ENCODE results near the gene UGGT1.

The UGGT1 gene

DNA sequence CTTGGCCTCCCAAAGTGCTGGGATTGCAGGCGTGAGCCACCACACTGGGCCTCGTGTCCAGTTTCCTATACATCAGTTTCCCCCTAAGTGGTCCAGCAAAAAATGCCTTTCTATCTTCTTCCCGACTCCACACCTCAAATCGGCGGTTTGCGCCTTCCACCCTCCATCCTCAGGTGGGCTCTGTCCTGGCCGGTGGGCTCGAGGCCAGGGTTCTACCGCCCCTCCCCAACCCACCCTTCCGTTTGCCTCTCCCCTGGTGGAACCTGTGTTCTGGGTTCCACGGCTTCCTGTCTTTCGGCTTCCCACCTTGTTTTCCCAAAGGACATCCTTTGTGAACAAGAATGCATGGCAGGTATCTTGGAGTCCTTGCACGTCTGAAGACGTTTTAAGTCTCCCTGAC, 123.3 kb downstream of the UGGT1 start:
- ATAC-seq (replicated peaks; ENCODE audit: extremely low read depth, poor library complexity, severe bottlenecking), result no peak
- no peak for DNase-seq (ENCODE audit: low spot score in 2 of 2)
- no peak overlapping the region for H3K4me3 Mint-ChIP-seq
- H3K4me1 Mint-ChIP-seq, result no peaks in the 10 kb centered on the region
- no peaks in the 10 kb centered on the region for H3K9me3 Mint-ChIP-seq
- peaks cover 25% of the 10 kb centered on the region for H3K27me3 Mint-ChIP-seq
- H3K36me3 Mint-ChIP-seq (ENCODE audit: insufficient read depth), result no peaks in the 10 kb centered on the region
- no peak overlapping the region for H3K27ac Mint-ChIP-seq (ENCODE audit: low read depth)

DNA sequence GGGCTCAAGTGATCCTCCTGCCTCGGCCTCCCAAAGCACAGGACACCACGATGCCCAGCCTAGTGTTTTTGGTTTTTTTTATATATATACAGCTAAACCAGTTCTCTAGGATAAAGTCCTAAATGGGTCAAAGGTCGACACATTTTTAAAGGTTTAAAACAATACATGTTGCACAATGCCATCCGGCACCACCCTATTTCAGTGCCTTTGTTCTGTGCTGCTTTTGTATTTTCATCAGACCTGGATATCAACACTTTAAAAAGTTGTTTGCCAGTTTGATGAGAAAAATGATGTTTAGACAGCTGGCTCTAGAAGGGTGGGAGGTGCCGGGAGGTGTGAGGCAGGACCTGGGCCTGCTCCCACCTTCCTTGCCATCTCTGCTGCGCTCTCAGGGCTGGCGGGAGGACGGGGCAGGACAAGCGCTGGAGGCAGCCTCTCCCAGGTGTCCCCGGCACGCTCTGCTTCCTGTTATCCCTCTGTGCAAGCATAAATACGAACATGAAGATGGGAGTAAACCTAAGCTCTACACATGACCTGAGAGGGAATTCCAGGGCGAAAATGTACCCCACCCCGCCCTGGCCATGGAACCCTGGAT, 124.0 kb downstream of the UGGT1 start:
- no peak for ATAC-seq (replicated peaks; ENCODE audit: extremely low read depth, poor library complexity, severe bottlenecking)
- H3K4me1 Mint-ChIP-seq, result no peaks in the 10 kb centered on the region
- DNase-seq (ENCODE audit: low spot score in 2 of 2), result no peak
- no peak overlapping the region for H3K4me3 Mint-ChIP-seq
- no peaks in the 10 kb centered on the region for H3K36me3 Mint-ChIP-seq (ENCODE audit: insufficient read depth)
- H3K27ac Mint-ChIP-seq (ENCODE audit: low read depth), result no peak overlapping the region
- H3K9me3 Mint-ChIP-seq, result no peaks in the 10 kb centered on the region
- peaks cover 27% of the 10 kb centered on the region for H3K27me3 Mint-ChIP-seq

DNA sequence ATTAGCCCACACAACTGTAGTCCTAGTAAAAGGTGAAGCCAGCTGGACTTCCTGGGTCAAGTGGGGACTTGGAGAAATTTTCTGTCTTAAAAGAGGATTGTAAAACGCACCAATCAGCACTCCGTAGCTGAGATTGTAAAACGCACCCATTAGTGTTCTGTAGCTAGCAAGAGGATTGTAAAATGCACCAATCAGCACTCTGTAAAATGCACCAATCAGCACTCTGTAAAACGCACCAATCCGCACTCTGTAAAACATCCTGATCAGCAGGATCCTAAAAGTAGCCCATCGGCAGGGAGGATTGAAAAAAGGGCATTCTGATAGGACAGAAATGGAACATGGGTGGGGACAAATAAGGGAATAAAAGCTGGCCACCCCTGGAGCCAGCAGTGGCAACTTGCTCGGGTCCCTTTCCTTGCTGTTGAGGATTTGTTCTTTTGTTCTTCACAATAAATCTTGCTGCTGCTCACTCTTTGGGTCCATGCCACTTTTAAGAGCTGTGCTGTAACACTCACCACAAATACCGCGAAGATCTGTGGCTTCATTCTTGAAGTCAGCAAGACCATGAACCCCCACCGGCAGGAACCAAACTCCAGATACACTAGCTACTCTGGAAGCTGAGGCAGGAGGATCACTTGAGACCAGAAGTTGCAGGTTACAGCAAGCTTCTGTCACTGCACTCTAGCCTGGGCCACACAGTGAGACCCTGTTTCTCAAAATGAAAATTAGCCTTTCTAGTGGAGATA, 125.1 kb downstream of the UGGT1 start:
- H3K4me1 Mint-ChIP-seq, result no peaks in the 10 kb centered on the region
- no peaks in the 10 kb centered on the region for H3K9me3 Mint-ChIP-seq
- H3K4me3 Mint-ChIP-seq, result no peak overlapping the region
- H3K27ac Mint-ChIP-seq (ENCODE audit: low read depth), result no peak overlapping the region
- no peak for ATAC-seq (replicated peaks; ENCODE audit: extremely low read depth, poor library complexity, severe bottlenecking)
- DNase-seq (ENCODE audit: low spot score in 2 of 2), result no peak
- H3K36me3 Mint-ChIP-seq (ENCODE audit: insufficient read depth), result no peaks in the 10 kb centered on the region
- H3K27me3 Mint-ChIP-seq, result peaks cover 39% of the 10 kb centered on the region

DNA sequence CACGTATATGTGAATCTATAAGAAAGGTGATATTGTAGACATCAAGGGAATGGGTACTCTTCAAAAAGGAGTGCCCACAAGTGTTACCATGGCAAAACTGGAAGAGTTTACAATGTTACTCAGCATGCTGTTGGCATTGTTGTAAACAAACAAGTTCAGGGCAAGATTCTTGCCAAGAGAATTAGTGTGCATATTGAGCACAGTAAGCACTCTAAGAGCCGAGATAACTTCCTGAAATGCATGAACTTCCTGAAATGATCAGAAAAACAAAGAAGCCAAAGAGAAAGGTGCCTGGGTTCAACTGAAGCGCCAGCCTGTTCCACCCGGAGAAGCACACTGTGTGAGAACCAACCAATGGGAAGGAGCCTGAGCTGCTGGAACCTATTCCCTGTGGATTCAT, 126.7 kb downstream of the UGGT1 start:
- no peak overlapping the region for H3K27ac Mint-ChIP-seq (ENCODE audit: low read depth)
- no peaks in the 10 kb centered on the region for H3K9me3 Mint-ChIP-seq
- DNase-seq (ENCODE audit: low spot score in 2 of 2), result no peak
- no peaks in the 10 kb centered on the region for H3K36me3 Mint-ChIP-seq (ENCODE audit: insufficient read depth)
- peaks cover 45% of the 10 kb centered on the region for H3K27me3 Mint-ChIP-seq
- no peak overlapping the region for H3K4me3 Mint-ChIP-seq
- no peak for ATAC-seq (replicated peaks; ENCODE audit: extremely low read depth, poor library complexity, severe bottlenecking)
- H3K4me1 Mint-ChIP-seq, result no peaks in the 10 kb centered on the region

DNA sequence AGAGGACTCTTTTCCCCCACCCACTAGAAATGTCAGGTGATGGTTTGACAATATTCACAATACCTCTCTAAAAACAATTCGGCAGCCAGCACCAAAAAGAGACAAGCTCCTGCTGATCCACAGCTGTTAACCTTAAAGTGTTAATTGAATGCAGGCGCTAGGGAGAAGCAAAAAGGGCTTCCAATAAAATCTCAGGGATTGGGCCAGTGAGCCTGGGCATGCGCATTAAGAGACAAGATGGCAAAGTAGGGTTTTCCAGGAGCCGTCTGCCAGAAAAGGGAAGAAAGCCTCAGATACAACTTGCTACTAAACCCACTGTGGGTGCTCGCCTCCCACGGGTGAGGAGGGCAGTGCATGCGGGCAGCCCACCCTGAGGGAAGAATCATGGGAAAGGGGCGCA, 128.9 kb downstream of the UGGT1 start:
- DNase-seq (ENCODE audit: low spot score in 2 of 2) (no peak), ATAC-seq (replicated peaks; ENCODE audit: extremely low read depth, poor library complexity, severe bottlenecking) (no peak)
- Mint-ChIP-seq H3K27ac (ENCODE audit: low read depth) (no peak overlapping the region), H3K9me3 (no peaks in the 10 kb centered on the region), H3K27me3 (peaks cover 35% of the 10 kb centered on the region), H3K4me3 (no peak overlapping the region), H3K36me3 (ENCODE audit: insufficient read depth) (no peaks in the 10 kb centered on the region), H3K4me1 (no peaks in the 10 kb centered on the region)

DNA sequence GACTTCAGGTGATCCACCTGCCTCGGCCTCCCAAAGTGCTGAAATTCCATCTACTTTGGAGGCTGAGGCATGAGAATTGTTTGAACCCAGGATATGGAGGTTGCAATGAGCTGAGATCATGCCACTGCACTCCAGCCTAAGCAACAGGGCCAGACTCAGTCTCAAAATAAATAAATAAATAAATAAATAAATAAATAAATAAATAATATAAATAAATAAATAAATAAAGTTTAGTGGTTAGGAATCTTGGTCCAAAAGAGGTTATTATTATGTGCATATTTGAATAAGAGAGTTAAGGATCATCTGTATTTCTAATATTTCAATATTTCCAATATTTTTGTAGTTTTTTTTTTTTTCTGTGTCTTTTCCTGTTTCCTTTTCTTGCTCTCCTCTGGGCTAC, 136.9 kb downstream of the UGGT1 start:
- Mint-ChIP-seq H3K27ac (ENCODE audit: low read depth) (no peak overlapping the region), H3K4me3 (no peak overlapping the region), H3K4me1 (no peaks in the 10 kb centered on the region), H3K9me3 (no peaks in the 10 kb centered on the region), H3K36me3 (ENCODE audit: insufficient read depth) (peaks cover 2% of the 10 kb centered on the region), H3K27me3 (peaks cover 5% of the 10 kb centered on the region)
- no peak for DNase-seq (ENCODE audit: low spot score in 2 of 2)
- ATAC-seq (replicated peaks; ENCODE audit: extremely low read depth, poor library complexity, severe bottlenecking), result no peak

DNA sequence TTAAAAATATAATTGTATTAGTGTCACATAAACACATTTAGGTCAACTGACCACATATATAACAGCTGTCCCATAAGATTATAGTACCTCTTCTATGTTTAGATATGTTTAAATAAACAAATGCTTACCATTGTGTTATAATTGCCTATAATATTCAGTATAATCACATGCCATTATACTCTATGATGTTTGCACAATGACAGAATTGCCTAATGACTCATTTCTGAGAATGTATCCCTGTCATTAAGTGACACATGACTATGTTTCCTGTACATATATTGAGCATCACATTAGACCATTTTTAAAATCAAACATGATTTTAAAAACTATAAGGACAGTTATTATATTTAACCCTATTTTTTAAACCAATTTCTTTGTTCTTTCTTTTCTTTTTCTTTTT, 137.9 kb downstream of the UGGT1 start:
- Mint-ChIP-seq H3K27ac (ENCODE audit: low read depth) (no peak overlapping the region), H3K4me3 (no peak overlapping the region), H3K27me3 (no peaks in the 10 kb centered on the region), H3K4me1 (peaks cover 5% of the 10 kb centered on the region), H3K9me3 (no peaks in the 10 kb centered on the region), H3K36me3 (ENCODE audit: insufficient read depth) (peaks cover 2% of the 10 kb centered on the region)
- DNase-seq (ENCODE audit: low spot score in 2 of 2), result no peak
- ATAC-seq (replicated peaks; ENCODE audit: extremely low read depth, poor library complexity, severe bottlenecking), result no peak

DNA sequence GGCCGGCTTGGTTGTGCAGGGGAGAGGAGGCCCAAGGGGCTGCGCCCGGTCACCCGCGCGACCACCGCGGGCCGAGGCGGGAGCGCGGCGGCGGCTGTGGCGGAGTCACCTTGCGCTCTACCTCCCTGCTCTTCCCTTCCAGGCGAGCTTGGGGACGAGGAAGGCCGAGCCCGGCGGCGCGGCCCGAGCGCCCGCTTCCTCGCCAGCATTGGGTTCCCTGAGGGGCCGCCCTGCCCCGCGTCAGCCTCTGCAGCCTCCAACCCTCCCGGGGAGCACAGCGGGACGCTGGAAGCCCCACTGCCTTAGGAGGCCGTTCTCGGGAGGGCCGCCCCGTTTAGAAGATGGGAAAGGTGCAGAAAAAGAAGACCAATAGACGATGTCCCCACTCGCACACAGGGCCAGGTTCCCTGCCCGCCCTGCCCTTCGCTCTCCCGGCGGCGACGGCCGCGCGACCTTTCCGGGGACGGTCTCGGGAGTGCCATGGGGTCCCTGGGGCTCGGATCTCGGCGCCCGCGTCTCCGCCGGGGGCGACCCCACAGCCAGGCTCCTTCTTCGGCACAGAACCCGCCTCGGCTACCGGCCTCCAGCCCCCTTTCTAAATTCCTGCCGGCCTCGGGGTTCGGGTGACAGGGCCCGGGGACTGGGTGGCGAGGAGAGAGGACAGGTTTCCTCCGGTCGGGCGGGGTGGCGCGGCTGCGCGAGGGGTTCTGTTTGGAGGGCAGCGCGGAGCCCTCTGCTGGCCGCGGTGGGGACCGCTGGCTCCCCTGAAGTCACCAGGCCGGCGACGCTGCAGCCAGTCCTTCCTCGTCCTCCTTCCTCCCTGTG, 142.2 kb downstream of the UGGT1 start:
- ATAC-seq (replicated peaks; ENCODE audit: extremely low read depth, poor library complexity, severe bottlenecking) (peak; percentile 91), DNase-seq (ENCODE audit: low spot score in 2 of 2) (peak; percentile 65 to 66)
- H3K27ac Mint-ChIP-seq (ENCODE audit: low read depth), result no peak overlapping the region
- H3K36me3 Mint-ChIP-seq (ENCODE audit: insufficient read depth), result peaks cover 2% of the 10 kb centered on the region
- H3K9me3 Mint-ChIP-seq, result no peaks in the 10 kb centered on the region
- peaks cover 5% of the 10 kb centered on the region for H3K27me3 Mint-ChIP-seq
- H3K4me3 Mint-ChIP-seq, result peak overlapping the region; percentile 80
- peaks cover 5% of the 10 kb centered on the region for H3K4me1 Mint-ChIP-seq

DNA sequence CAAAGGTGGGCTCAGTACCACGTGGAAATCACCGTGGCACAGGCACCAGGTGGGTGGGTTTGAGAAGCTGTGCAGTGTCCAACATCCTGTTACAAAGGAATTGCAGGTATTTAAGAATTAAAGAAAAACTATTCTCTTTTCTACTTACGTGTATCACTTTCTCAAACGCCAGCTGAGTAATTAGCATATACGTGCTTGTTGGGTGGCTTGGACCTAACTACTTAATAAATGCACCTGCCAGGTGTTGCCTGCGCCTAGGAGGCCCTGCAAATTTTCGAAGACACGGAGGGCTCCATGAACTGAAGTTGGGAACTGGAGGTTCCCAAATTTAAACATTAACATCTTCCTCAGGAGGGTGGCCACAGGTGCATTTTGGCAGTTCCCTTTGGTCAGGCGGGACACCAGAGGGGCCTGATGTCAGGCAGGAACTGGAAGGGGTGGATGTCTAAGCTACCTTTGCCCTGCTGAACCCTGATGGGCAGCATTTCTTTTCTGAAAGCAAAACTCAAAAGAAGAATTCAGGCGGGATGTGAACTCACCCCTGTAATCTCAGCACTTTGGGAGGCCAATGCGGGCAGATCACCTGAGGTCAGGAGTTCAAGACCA, 142.9 kb downstream of the UGGT1 start:
- peaks cover 5% of the 10 kb centered on the region for H3K4me1 Mint-ChIP-seq
- DNase-seq (ENCODE audit: low spot score in 2 of 2) (no peak), ATAC-seq (replicated peaks; ENCODE audit: extremely low read depth, poor library complexity, severe bottlenecking) (no peak)
- no peaks in the 10 kb centered on the region for H3K9me3 Mint-ChIP-seq
- no peak overlapping the region for H3K27ac Mint-ChIP-seq (ENCODE audit: low read depth)
- H3K36me3 Mint-ChIP-seq (ENCODE audit: insufficient read depth), result peaks cover 2% of the 10 kb centered on the region
- peak overlapping the region; percentile 80 for H3K4me3 Mint-ChIP-seq
- peaks cover 13% of the 10 kb centered on the region for H3K27me3 Mint-ChIP-seq

DNA sequence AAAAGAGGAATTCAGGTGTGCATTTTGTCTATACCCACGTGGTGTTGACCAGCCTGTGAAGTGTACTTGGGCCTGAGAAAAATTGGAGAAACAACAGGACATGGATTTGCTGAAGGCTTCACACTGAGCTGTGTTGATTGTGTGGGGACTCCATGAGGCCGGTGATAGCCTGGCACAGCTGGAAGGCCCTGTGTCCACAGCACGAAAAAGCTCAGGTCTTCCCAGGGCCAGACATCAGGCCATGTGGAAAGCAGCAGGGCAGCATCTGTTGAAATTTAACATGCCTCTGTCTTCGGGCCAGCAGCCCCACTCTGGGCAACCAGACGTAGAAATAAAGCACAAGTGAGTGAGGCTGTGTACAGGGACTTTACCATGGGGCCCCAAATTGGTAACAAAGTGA, 143.6 kb downstream of the UGGT1 start:
- no peak for DNase-seq (ENCODE audit: low spot score in 2 of 2)
- Mint-ChIP-seq H3K27me3 (peaks cover 13% of the 10 kb centered on the region), H3K9me3 (no peaks in the 10 kb centered on the region), H3K4me3 (no peak overlapping the region), H3K27ac (ENCODE audit: low read depth) (no peak overlapping the region), H3K4me1 (peaks cover 5% of the 10 kb centered on the region), H3K36me3 (ENCODE audit: insufficient read depth) (peaks cover 2% of the 10 kb centered on the region)
- ATAC-seq (replicated peaks; ENCODE audit: extremely low read depth, poor library complexity, severe bottlenecking), result no peak

DNA sequence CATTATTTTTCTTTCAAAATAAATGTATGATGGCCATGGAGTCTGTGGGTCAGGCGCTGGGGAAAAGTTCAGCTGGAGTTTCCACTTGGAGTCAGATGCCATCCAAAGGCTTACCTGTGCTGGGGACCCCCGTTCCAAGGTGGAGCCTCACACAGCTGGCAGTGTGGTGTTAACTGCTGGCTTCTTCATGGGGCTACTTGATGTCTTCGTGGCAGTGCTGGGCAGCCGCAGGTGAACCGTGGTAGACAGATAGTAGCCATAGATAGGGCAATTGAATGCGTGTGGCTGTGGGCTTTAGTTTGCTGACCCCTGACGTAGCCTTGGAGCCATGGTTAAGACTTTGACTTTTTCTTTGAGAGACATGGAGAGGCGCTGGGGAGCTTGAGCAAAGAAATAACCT, 144.6 kb downstream of the UGGT1 start:
- no peaks in the 10 kb centered on the region for H3K9me3 Mint-ChIP-seq
- no peak overlapping the region for H3K27ac Mint-ChIP-seq (ENCODE audit: low read depth)
- H3K4me1 Mint-ChIP-seq, result peaks cover 5% of the 10 kb centered on the region
- no peak overlapping the region for H3K4me3 Mint-ChIP-seq
- DNase-seq (ENCODE audit: low spot score in 2 of 2), result no peak
- ATAC-seq (replicated peaks; ENCODE audit: extremely low read depth, poor library complexity, severe bottlenecking), result no peak
- peaks cover 2% of the 10 kb centered on the region for H3K36me3 Mint-ChIP-seq (ENCODE audit: insufficient read depth)
- peaks cover 13% of the 10 kb centered on the region for H3K27me3 Mint-ChIP-seq

DNA sequence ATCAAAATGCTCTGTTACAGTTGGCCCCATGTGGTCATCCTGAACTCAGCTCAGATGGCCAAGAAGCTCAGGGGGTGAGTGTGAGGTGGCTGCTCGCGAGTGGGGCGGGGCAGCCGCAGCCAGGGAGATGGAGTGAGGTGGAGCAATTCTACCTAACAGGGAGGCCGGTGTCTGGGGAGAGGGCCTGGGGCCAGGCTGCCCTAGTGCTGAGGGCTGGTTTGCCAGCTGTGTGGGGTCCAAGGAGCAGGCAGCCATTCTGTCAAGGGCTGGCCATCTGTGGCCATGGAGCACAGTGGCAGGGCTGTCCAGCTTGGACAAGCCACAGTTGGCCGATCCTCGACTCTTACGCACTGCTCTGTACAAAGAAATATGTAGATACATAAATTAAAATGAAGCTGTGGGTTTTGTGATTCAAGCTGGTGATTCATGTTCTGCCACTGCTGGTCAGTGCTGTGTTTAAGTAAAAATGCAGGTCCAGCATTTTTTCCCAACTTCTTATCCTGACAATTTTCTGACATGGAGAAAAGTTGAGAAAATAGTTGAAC, 145.6 kb downstream of the UGGT1 start:
- ATAC-seq (replicated peaks; ENCODE audit: extremely low read depth, poor library complexity, severe bottlenecking) (no peak), DNase-seq (ENCODE audit: low spot score in 2 of 2) (no peak)
- H3K27ac Mint-ChIP-seq (ENCODE audit: low read depth), result no peak overlapping the region
- peaks cover 2% of the 10 kb centered on the region for H3K36me3 Mint-ChIP-seq (ENCODE audit: insufficient read depth)
- H3K4me1 Mint-ChIP-seq, result peaks cover 5% of the 10 kb centered on the region
- H3K4me3 Mint-ChIP-seq, result no peak overlapping the region
- no peaks in the 10 kb centered on the region for H3K9me3 Mint-ChIP-seq
- H3K27me3 Mint-ChIP-seq, result peaks cover 13% of the 10 kb centered on the region

Measured in central memory CD8-positive, alpha-beta T cell (primary cell).